Keratinocyte (primary cell): ENCODE data around the gene STK32B. TPM values are rescaled to one million over a fixed set of nuclear protein-coding genes. Genes with fewer than 3 reads are reported as not detected.

Source experiments
- DNase-seq: peaks from one replicate; pipeline ENCODE4 v3.0.0-alpha.2; 2011; ENCODE audit warnings: low read depth, missing footprints, low spot score
- FAIRE-seq: peaks from 2 replicates; lab custom pipeline; 2011; peaks lifted over from hg19 to GRCh38; lab: Jason Lieb, UNC
- H2AFZ ChIP-seq: 2 replicates; pipeline ENCODE4 v1.6.0; 2012; ENCODE audit warnings: low read length, control low read depth, inconsistent platforms; ENCODE audit not compliant: control insufficient read depth
- H3K27ac ChIP-seq: 2 replicates; pipeline ENCODE4 v1.5.1; 2011; ENCODE audit warnings: low read length; ENCODE audit not compliant: control insufficient read depth, insufficient read depth
- H3K27me3 ChIP-seq: 3 replicates; pipeline ENCODE4 v1.6.0; 2011; ENCODE audit warnings: low read length; ENCODE audit not compliant: control insufficient read depth, insufficient read depth; ENCODE audit errors: extremely low read depth
- H3K36me3 ChIP-seq, 2 experiments: 2 replicates in 1 of 2; 3 replicates in 1 of 2; pipeline ENCODE4 v1.5.1; 2011; ENCODE audit warnings: low read length in 2 of 2, mild to moderate bottlenecking in 1 of 2; ENCODE audit not compliant: control insufficient read depth in 2 of 2, insufficient read depth in 2 of 2; ENCODE audit errors: extremely low read depth in 1 of 2
- H3K4me1 ChIP-seq: 3 replicates; pipeline ENCODE4 v1.5.1; 2011; ENCODE audit warnings: low read length; ENCODE audit not compliant: control insufficient read depth, insufficient read depth; ENCODE audit errors: extremely low read depth
- H3K4me2 ChIP-seq: 3 replicates; pipeline ENCODE4 v1.6.0; 2011; ENCODE audit warnings: low read depth, low read length; ENCODE audit not compliant: control insufficient read depth, insufficient read depth; ENCODE audit errors: extremely low read depth
- H3K4me3 ChIP-seq, 3 experiments: fragments of 200-600 bp in 1 of 3; sonication (generic) in 1 of 3; 2 replicates in 2 of 3; 3 replicates in 1 of 3; pipeline ENCODE4 v1.5.1; 2011 to 2016; ENCODE audit warnings: low read length in 3 of 3, mild to moderate bottlenecking in 3 of 3, control low read depth in 2 of 3, inconsistent platforms in 1 of 3, low read depth in 1 of 3, mixed read lengths in 1 of 3, mixed run types in 1 of 3, moderate library complexity in 1 of 3; ENCODE audit not compliant: control insufficient read depth in 2 of 3, insufficient read depth in 2 of 3; ENCODE audit errors: extremely low read depth in 1 of 3
- H3K79me2 ChIP-seq: 2 replicates; pipeline ENCODE4 v1.6.0; 2012; ENCODE audit warnings: low read length; ENCODE audit not compliant: control insufficient read depth, insufficient read depth
- H3K9ac ChIP-seq: 3 replicates; pipeline ENCODE4 v1.6.0; 2011; ENCODE audit warnings: low read length; ENCODE audit not compliant: control insufficient read depth, insufficient read depth; ENCODE audit errors: extremely low read depth
- H3K9me1 ChIP-seq: 3 replicates; pipeline ENCODE4 v1.6.0; 2011; ENCODE audit warnings: low read length; ENCODE audit not compliant: control insufficient read depth, insufficient read depth; ENCODE audit errors: extremely low read depth
- H3K9me3 ChIP-seq: 2 replicates; pipeline ENCODE4 v1.5.1; 2012; ENCODE audit warnings: low read depth, low read length; ENCODE audit not compliant: control insufficient read depth
- H4K20me1 ChIP-seq: 3 replicates; pipeline ENCODE4 v1.6.0; 2011; ENCODE audit warnings: low read length; ENCODE audit not compliant: control insufficient read depth, insufficient read depth; ENCODE audit errors: extremely low read depth
- CTCF ChIP-seq, 3 experiments: IDR thresholded peaks in 1 of 3; conservative IDR thresholded peaks in 1 of 3; optimal IDR thresholded peaks in 1 of 3; 2 replicates in 2 of 3; 3 replicates in 1 of 3; pipeline versions ENCODE3 to v1.5.1; 2011; ENCODE audit warnings: low read length in 3 of 3, mild to moderate bottlenecking in 3 of 3, moderate library complexity in 2 of 3, control low read depth in 1 of 3, inconsistent platforms in 1 of 3; ENCODE audit not compliant: insufficient read depth in 2 of 3; ENCODE audit errors: extremely low read depth in 1 of 3
- EZH2 ChIP-seq: IDR thresholded peaks from one replicate; pipeline ENCODE4 v1.6.1; 2012; ENCODE audit warnings: inconsistent platforms, mild to moderate bottlenecking, low read length, moderate library complexity
- dilution Hi-C: fragments of 300-500 bp; cut with MboI; formaldehyde crosslinking; loops from one replicate; pipeline ENCODE4 v1.7.0; 2020; ENCODE audit warnings: low sequenced_read_pairs; ENCODE audit not compliant: extremely low pct_ligation_motif_present
- polyA plus RNA-seq, 5 experiments: library from polyadenylated mRNA; depleted of rRNA in 3 of 5; stranded (reverse) in 3 of 5; stranded (forward) in 1 of 5; unstranded in 1 of 5; fragments of >200 nt; gene quantifications; 1 replicate in 1 of 5; 2 replicates in 3 of 5; 3 replicates in 1 of 5; pipeline versions ENCODE4 v1.2.1 to v1.2.3, GENCODE V29; 2011 to 2012; ENCODE audit warnings: missing spikeins in 2 of 5, low read depth in 1 of 5, low replicate concordance in 1 of 5

STK32B gene
- polyA plus RNA-seq, 1 donor (not counting 4 experiments of a cell fraction or from before 2014, with no cell fraction given) = 3.4 TPM

GRCh38 chr4:5044341-5044740 is 6.9 kb upstream of the STK32B start:
- no peak overlapping the region for H3K9ac ChIP-seq
- peak; percentile 65 for FAIRE-seq

GRCh38 chr4:5045097-5045496 is 6.2 kb upstream of the STK32B start:
- no peak overlapping the region for H3K27ac ChIP-seq
- H2AFZ ChIP-seq = no peak overlapping the region
- H3K27me3 ChIP-seq = no peaks in the 10 kb centered on the region
- H3K9me3 ChIP-seq = no peaks in the 10 kb centered on the region
- FAIRE-seq (no peak), DNase-seq (no peak)
- H3K36me3 ChIP-seq = no peaks in the 10 kb centered on the region
- no peaks in the 10 kb centered on the region for H3K79me2 ChIP-seq
- no peaks in the 10 kb centered on the region for H4K20me1 ChIP-seq
- H3K4me3 ChIP-seq = no peak overlapping the region
- no peak for TF ChIP-seq EZH2
- no peak for TF ChIP-seq CTCF (optimal IDR thresholded peaks at IDR 0.05 in 1 of 3, IDR thresholded peaks at IDR 0.05 in 1 of 3, conservative IDR thresholded peaks at IDR 0.05 in 1 of 3; ENCODE audit: extremely low read depth in 1 of 3, insufficient read depth in 2 of 3, low read length in 3 of 3)
- no peak overlapping the region for H3K4me2 ChIP-seq
- H3K9ac ChIP-seq = no peak overlapping the region
- dilution Hi-C loops = no loop called here
- H3K9me1 ChIP-seq = no peaks in the 10 kb centered on the region
- peaks cover 17% of the 10 kb centered on the region for H3K4me1 ChIP-seq

More at GRCh38 chr4:5044341-5044740, 6.9 kb upstream of the STK32B start:
- TF ChIP-seq EZH2 (no peak), CTCF (optimal IDR thresholded peaks at IDR 0.05 in 1 of 3, IDR thresholded peaks at IDR 0.05 in 1 of 3, conservative IDR thresholded peaks at IDR 0.05 in 1 of 3; ENCODE audit: extremely low read depth in 1 of 3, insufficient read depth in 2 of 3, low read length in 3 of 3) (no peak)
- Histone ChIP-seq H3K27me3 (no peaks in the 10 kb centered on the region), H3K79me2 (no peaks in the 10 kb centered on the region), H3K4me2 (peak overlapping the region; percentile 48), H3K9me3 (no peaks in the 10 kb centered on the region), H2AFZ (peak overlapping the region; percentile 52), H3K4me1 (peaks cover 17% of the 10 kb centered on the region), H4K20me1 (no peaks in the 10 kb centered on the region), H3K4me3 (no peak overlapping the region), H3K36me3 (no peaks in the 10 kb centered on the region), H3K27ac (peak overlapping the region; percentile 8), H3K9me1 (no peaks in the 10 kb centered on the region)
- dilution Hi-C loops = no loop called here
- peak; percentile 30 for DNase-seq
